GM23338 (cell line): ENCODE measurements around the gene DOCK1.

ENCODE experiments used
- CREB1 ChIP-seq: fragments of 250-450 bp; sonication (Bioruptor Pico); IDR thresholded peaks from 2 replicates; pipeline ENCODE4 v1.5.0; 2020; ENCODE audit warnings: low read depth, mild to moderate bottlenecking, moderate library complexity
- CTCF ChIP-seq, 2 experiments: fragments of 200-600 bp in 1 of 2; sonication (generic) in 1 of 2; conservative IDR thresholded peaks; 2 replicates each; pipeline versions ENCODE4 v1.5.1 to v1.6.1; 2016 to 2017; ENCODE audit warnings: antibody characterized with exemption in 2 of 2, low read depth in 2 of 2, mild to moderate bottlenecking in 2 of 2, moderate library complexity in 1 of 2
- EZH2 ChIP-seq: fragments of 200-600 bp; sonication (generic); IDR thresholded peaks from one replicate; pipeline ENCODE4 v1.8.0; 2017; ENCODE audit warnings: antibody characterized with exemption, mild to moderate bottlenecking, low read depth; ENCODE audit not compliant: unreplicated experiment
- EZH2phosphoT487 ChIP-seq: fragments of 200-600 bp; sonication (generic); IDR thresholded peaks from one replicate; pipeline ENCODE4 v1.8.1; 2018; ENCODE audit warnings: antibody characterized with exemption; ENCODE audit not compliant: unreplicated experiment
- JUNB ChIP-seq: IDR thresholded peaks from one replicate; pipeline ENCODE4 v1.6.1; 2016; ENCODE audit warnings: antibody characterized with exemption; ENCODE audit not compliant: unreplicated experiment
- NANOG ChIP-seq: IDR thresholded peaks from 2 replicates; pipeline ENCODE4 v1.6.1; 2016; ENCODE audit warnings: antibody characterized with exemption, borderline replicate concordance
- POLR2AphosphoS5 ChIP-seq: IDR thresholded peaks from 2 replicates; pipeline ENCODE4 v1.6.1; 2016; ENCODE audit warnings: antibody characterized with exemption, low read depth
- REST ChIP-seq: IDR thresholded peaks from one replicate; pipeline ENCODE4 v1.6.1; 2018; ENCODE audit warnings: antibody characterized with exemption; ENCODE audit not compliant: unreplicated experiment
- STAT1 ChIP-seq: IDR thresholded peaks from one replicate; pipeline ENCODE4 v1.6.1; 2016; ENCODE audit warnings: antibody characterized with exemption; ENCODE audit not compliant: unreplicated experiment
- ZNF331 ChIP-seq: fragments of 250-450 bp; sonication (Bioruptor Pico); IDR thresholded peaks from 2 replicates; pipeline ENCODE4 v1.5.0; 2020; ENCODE audit warnings: low read depth, mild to moderate bottlenecking, moderate library complexity

GRCh38 chr10:127447197-127447596 lies 542.0 kb downstream of the DOCK1 start:
- no peak for TF ChIP-seq CTCF (conservative IDR thresholded peaks at IDR 0.05; ENCODE audit: low read depth in 2 of 2)
- TF ChIP-seq EZH2, result no peak
- TF ChIP-seq EZH2phosphoT487, result no peak
- TF ChIP-seq POLR2AphosphoS5, result no peak
- no peak for TF ChIP-seq REST
- no peak for TF ChIP-seq JUNB
- TF ChIP-seq CREB1 (CRISPR knock-in tag), result no peak
- no peak for TF ChIP-seq STAT1
- TF ChIP-seq NANOG, result no peak
- TF ChIP-seq ZNF331 (CRISPR knock-in tag), result no peak
